Measurements from ENCODE around the gene SCFD2. TPM values are rescaled to one million over a fixed set of nuclear protein-coding genes. Genes with fewer than 3 reads are reported as not detected.

Gene SCFD2
- polyA plus RNA-seq, 2 of the 4 experiments (the other 2 are of a cell fraction) = 7.6 to 10.8 TPM

GRCh38 chr4:52890521-52890791, 475.4 kb downstream of the SCFD2 start:
- ATAC-seq (no peak), DNase-seq (ENCODE audit: low read depth in 1 of 2, low spot score in 1 of 2) (no peak), FAIRE-seq (no peak)
- POLR2A ChIA-PET = no interaction called here
- H3K4me2 ChIP-seq = no peak overlapping the region
- CTCF ChIA-PET = no interaction called here
- H3K4me3 ChIP-seq = no peak overlapping the region
- no peaks in the 10 kb centered on the region for H3K4me1 ChIP-seq
- WGBS (ENCODE audit: missing lambda C conversion rate) = 80% methylated on average over 1 of the region's 1 CpG
- TF ChIP-seq NFE2L2 (conservative IDR thresholded peaks at IDR 0.05; ENCODE audit: low read length) (no peak), ELK1 (IDR thresholded peaks at IDR 0.05; ENCODE audit: low read depth, low read length) (no peak), ZC3H11A (IDR thresholded peaks at IDR 0.05) (no peak), ATOH8 (CRISPR knock-in tag; IDR thresholded peaks at IDR 0.05; ENCODE audit: low read depth) (no peak), HDAC2 (IDR thresholded peaks at IDR 0.05) (no peak), HOXB5 (CRISPR knock-in tag; IDR thresholded peaks at IDR 0.05) (no peak), EP300 (IDR thresholded peaks at IDR 0.05) (no peak), SREBF2 (IDR thresholded peaks at IDR 0.05) (no peak), GATA3 (IDR thresholded peaks at IDR 0.05; ENCODE audit: borderline replicate concordance) (no peak), CBX2 (IDR thresholded peaks at IDR 0.05; ENCODE audit: borderline replicate concordance, low read depth) (no peak)
- no peak overlapping the region for H3K27ac ChIP-seq
- H3K9me3 ChIP-seq = no peaks in the 10 kb centered on the region

- WGBS (ENCODE audit: missing lambda C conversion rate) = 34% methylated on average over 2 of the region's 2 CpGs
- FAIRE-seq = no peak
- TF ChIP-seq SREBF2 (IDR thresholded peaks at IDR 0.05) = no peak
- TF ChIP-seq REST (IDR thresholded peaks at IDR 0.05) = no peak
- TF ChIP-seq NR3C1 (IDR thresholded peaks at IDR 0.05) = no peak
- no peak for TF ChIP-seq NPAS2 (CRISPR knock-in tag; IDR thresholded peaks at IDR 0.05; ENCODE audit: borderline replicate concordance)
Observed at GRCh38 chr4:52889778-52890520, 475.9 kb downstream of the SCFD2 start.

GRCh38 chr4:52889354-52889753, 476.5 kb downstream of the SCFD2 start:
- DNase-seq (ENCODE audit: low read depth in 1 of 2, low spot score in 1 of 2) = no peak
- Histone ChIP-seq H3K4me2 (no peak overlapping the region), H3K4me1 (no peaks in the 10 kb centered on the region), H3K27ac (no peak overlapping the region), H3K4me3 (no peak overlapping the region), H3K9me3 (no peaks in the 10 kb centered on the region)
- TF ChIP-seq ZC3H11A (IDR thresholded peaks at IDR 0.05) (no peak), PHF8 (IDR thresholded peaks at IDR 0.05; ENCODE audit: borderline replicate concordance, low read depth) (no peak), EHMT2 (IDR thresholded peaks at IDR 0.05; ENCODE audit: low read depth) (no peak), HEYL (CRISPR knock-in tag; IDR thresholded peaks at IDR 0.05) (no peak), MAX (IDR thresholded peaks at IDR 0.05) (no peak), POLR2AphosphoS2 (conservative IDR thresholded peaks at IDR 0.05; ENCODE audit: low read length) (no peak)
- POLR2A ChIA-PET = no interaction called here
- WGBS (ENCODE audit: missing lambda C conversion rate) = 46% methylated on average over 2 of the region's 2 CpGs
- no peak for FAIRE-seq
- no peak for ATAC-seq
- CTCF ChIA-PET = no interaction called here

More at GRCh38 chr4:52889778-52890520, 475.9 kb downstream of the SCFD2 start:
- CTCF ChIA-PET = no interaction called here
- Histone ChIP-seq H3K4me2 (no peak overlapping the region), H3K4me3 (no peak overlapping the region), H3K27ac (no peak overlapping the region), H3K9me3 (no peaks in the 10 kb centered on the region), H3K4me1 (no peaks in the 10 kb centered on the region)
- POLR2A ChIA-PET = no interaction called here
- no peak for DNase-seq (ENCODE audit: low read depth in 1 of 2, low spot score in 1 of 2)
- ATAC-seq = no peak
